ENCODE measurements around the gene TMEM168. TPM values are rescaled to one million over a fixed set of nuclear protein-coding genes. Genes with fewer than 3 reads are reported as not detected.

TMEM168 gene
- total and polyA plus RNA-seq, 8 donors, result 2.9 to 148 (median 10.7) TPM

DNA sequence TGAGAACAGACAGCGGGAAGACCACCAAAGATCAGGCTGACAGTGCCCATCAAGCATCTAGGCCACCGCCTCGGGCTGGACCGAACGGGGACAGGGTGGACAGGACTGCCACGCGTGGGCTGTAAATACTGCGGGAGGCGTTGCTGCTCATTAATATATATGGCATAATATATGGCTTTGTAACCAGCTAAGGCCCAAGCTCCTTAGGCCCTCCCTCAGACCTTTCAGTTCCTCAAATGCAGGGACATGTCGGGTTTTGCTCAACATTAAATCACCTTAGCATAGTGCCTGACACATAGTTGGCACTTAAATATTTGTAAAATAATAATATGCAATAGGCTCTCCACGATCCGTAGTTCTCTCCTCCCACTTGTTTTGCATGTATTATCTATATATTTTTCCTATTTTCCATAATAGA, 402 bp upstream of the TMEM168 start:
- DNase-seq, result no peak
- peak overlapping the region; percentile 84 to 97 (median 90) for H3K27ac ChIP-seq
- H3K4me1 ChIP-seq, result peaks cover 6 to 21% (median 18%) of the 10 kb centered on the region in 4 donors
- TF ChIP-seq, protein P1, sequence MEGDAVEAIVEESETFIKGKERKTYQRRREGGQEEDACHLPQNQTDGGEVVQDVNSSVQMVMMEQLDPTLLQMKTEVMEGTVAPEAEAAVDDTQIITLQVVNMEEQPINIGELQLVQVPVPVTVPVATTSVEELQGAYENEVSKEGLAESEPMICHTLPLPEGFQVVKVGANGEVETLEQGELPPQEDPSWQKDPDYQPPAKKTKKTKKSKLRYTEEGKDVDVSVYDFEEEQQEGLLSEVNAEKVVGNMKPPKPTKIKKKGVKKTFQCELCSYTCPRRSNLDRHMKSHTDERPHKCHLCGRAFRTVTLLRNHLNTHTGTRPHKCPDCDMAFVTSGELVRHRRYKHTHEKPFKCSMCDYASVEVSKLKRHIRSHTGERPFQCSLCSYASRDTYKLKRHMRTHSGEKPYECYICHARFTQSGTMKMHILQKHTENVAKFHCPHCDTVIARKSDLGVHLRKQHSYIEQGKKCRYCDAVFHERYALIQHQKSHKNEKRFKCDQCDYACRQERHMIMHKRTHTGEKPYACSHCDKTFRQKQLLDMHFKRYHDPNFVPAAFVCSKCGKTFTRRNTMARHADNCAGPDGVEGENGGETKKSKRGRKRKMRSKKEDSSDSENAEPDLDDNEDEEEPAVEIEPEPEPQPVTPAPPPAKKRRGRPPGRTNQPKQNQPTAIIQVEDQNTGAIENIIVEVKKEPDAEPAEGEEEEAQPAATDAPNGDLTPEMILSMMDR (IDR thresholded peaks at IDR 0.05), result no peak
- TF ChIP-seq POLR2A (IDR thresholded peaks at IDR 0.05), result no peak
- no peak for TF ChIP-seq EP300 (IDR thresholded peaks at IDR 0.05)
- TF ChIP-seq POLR2AphosphoS5 (IDR thresholded peaks at IDR 0.05), result no peak
- H3K4me3 ChIP-seq, result peak overlapping the region; percentile 78 to 89 (median 86)
- no peaks in the 10 kb centered on the region for H3K9me3 ChIP-seq
- intact Hi-C loops (cut with DNase I; ENCODE audit: low total_unique reads), result no loop called here
- 18 to 30% (median 28%) methylated on average over 11 to 12 of the region's 12 CpGs for WGBS, 5 donors
- H3K27me3 ChIP-seq, result no peaks in the 10 kb centered on the region
- H3K36me3 ChIP-seq, result no peaks in the 10 kb centered on the region

DNA sequence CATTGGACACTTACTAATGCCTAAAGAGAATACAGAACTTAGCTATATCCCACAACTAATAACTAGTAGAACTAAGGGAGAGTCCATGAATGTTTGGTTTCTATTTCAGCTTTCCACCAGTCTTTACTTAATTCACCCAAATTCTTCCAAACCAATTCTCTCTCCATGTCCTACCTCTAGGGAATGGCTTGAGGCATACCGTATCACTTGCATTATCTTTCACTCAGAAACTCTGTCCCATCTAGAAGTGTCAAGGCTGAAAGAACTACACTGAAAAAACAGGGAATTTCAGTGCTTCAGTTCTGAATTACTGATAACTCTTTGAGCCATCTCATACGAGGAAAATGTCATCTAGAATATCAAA, 758 bp downstream of the TMEM168 start:
- H3K36me3 ChIP-seq, result peaks cover 0 to 4% (median 3%) of the 10 kb centered on the region in 4 donors
- H3K27ac ChIP-seq, result peak overlapping the region; percentile 84 to 97 (median 90)
- H3K9me3 ChIP-seq, result no peaks in the 10 kb centered on the region
- DNase-seq, result no peak
- TF ChIP-seq POLR2A (IDR thresholded peaks at IDR 0.05) (no peak), POLR2AphosphoS5 (IDR thresholded peaks at IDR 0.05) (no peak), EP300 (IDR thresholded peaks at IDR 0.05) (no peak)
- TF ChIP-seq, protein P1 (IDR thresholded peaks at IDR 0.05), result no peak
- 0 to 3% (median 0%) methylated on average over 2 of the region's 2 CpGs for WGBS, 5 donors
- H3K4me3 ChIP-seq, result peak overlapping the region; percentile 78 to 89 (median 86)
- H3K4me1 ChIP-seq, result peaks cover 6 to 21% (median 18%) of the 10 kb centered on the region in 4 donors
- intact Hi-C loops (cut with DNase I; ENCODE audit: low total_unique reads), result no loop called here
- H3K27me3 ChIP-seq, result no peaks in the 10 kb centered on the region

- WGBS, 5 donors, result 44 to 71% (median 58%) methylated on average over 3 of the region's 3 CpGs
- Histone ChIP-seq H3K4me3 (peak overlapping the region; percentile 78 to 89 (median 86)), H3K27me3 (no peaks in the 10 kb centered on the region), H3K9me3 (no peaks in the 10 kb centered on the region), H3K36me3 (peaks cover 0 to 10% (median 9%) of the 10 kb centered on the region in 4 donors), H3K4me1 (peaks cover 6 to 21% (median 18%) of the 10 kb centered on the region in 4 donors), H3K27ac (peak overlapping the region in 4 of 5 donors; percentile 89 to 97 (median 91))
- peak in 1 of 2 donors; percentile 46 for DNase-seq
- intact Hi-C loops (cut with DNase I; ENCODE audit: low total_unique reads), result no loop called here
- no peak for TF ChIP-seq EP300 (IDR thresholded peaks at IDR 0.05)
- TF ChIP-seq POLR2A (IDR thresholded peaks at IDR 0.05), result no peak
- no peak for TF ChIP-seq POLR2AphosphoS5 (IDR thresholded peaks at IDR 0.05)
- TF ChIP-seq, protein P1 (IDR thresholded peaks at IDR 0.05), result no peak
Observed at GRCh38 chr7:112788778-112789343, 1.3 kb downstream of the TMEM168 start.

DNA sequence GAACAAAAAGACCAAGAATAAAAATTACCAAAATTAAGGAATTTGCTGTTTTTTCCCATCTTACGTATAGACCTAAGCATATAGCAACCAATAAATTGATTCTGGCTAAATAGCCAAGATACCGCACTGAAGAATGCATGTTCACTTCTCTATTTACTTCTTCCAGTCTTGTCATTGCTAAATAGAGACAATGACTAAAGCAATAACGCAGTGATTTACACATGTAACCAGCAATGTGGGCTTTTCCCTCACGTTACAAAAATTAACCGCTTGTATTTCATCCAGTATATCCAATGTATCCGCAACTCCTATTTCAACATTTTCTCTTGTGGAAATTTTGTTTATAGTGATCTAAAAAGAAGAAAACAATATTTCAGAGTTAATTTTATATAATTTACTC, 5.6 kb downstream of the TMEM168 start:
- Histone ChIP-seq H3K4me3 (no peak overlapping the region), H3K9me3 (no peaks in the 10 kb centered on the region), H3K36me3 (peaks cover 0 to 34% (median 22%) of the 10 kb centered on the region in 4 donors), H3K27ac (no peak overlapping the region), H3K27me3 (no peaks in the 10 kb centered on the region), H3K4me1 (peaks cover 6 to 35% (median 14%) of the 10 kb centered on the region in 4 donors)
- TF ChIP-seq, protein P1 (IDR thresholded peaks at IDR 0.05), result no peak
- TF ChIP-seq POLR2AphosphoS5 (IDR thresholded peaks at IDR 0.05) (no peak), EP300 (IDR thresholded peaks at IDR 0.05) (no peak), POLR2A (IDR thresholded peaks at IDR 0.05) (no peak)
- DNase-seq, result no peak
- intact Hi-C loops (cut with DNase I; ENCODE audit: low total_unique reads), result no loop called here
- WGBS, 5 donors, result 90 to 97% (median 94%) methylated on average over 6 of the region's 6 CpGs
